Bronchial epithelial cell (primary cell): Measurements from ENCODE around the gene TMEM132D. TPM values are rescaled to one million over a fixed set of nuclear protein-coding genes. Genes with fewer than 3 reads are reported as not detected.

Experiments
- DNase-seq: peaks from one replicate; pipeline ENCODE4 v3.0.0-alpha.2; 2010; ENCODE audit warnings: low read depth
- FAIRE-seq: peaks from 2 replicates; lab custom pipeline; 2011; peaks lifted over from hg19 to GRCh38; lab: Jason Lieb, UNC
- H3K27me3 ChIP-seq: 2 replicates; pipeline ENCODE4 v1.5.1; 2011; ENCODE audit warnings: low read length; ENCODE audit not compliant: control insufficient read depth, insufficient read depth
- H3K36me3 ChIP-seq: 2 replicates; pipeline ENCODE4 v1.5.1; 2011; ENCODE audit warnings: low read length; ENCODE audit not compliant: control insufficient read depth, insufficient read depth
- H3K4me3 ChIP-seq: 2 replicates; pipeline ENCODE4 v1.5.1; 2011; ENCODE audit warnings: mild to moderate bottlenecking, low read depth, low read length, control low read depth
- total RNA-seq: library from RNA; depleted of rRNA; stranded (reverse); fragments of >200 nt; gene quantifications from 2 replicates; pipeline ENCODE4 v1.2.1, GENCODE V29; 2014
- TF ChIP-seq, protein P1 (sequence below): IDR thresholded peaks from 2 replicates; pipeline ENCODE4 v1.5.1; 2011; ENCODE audit warnings: mild to moderate bottlenecking, moderate library complexity, low read length, control low read depth, inconsistent platforms; ENCODE audit not compliant: insufficient read depth, severe bottlenecking

TMEM132D gene
- total RNA-seq, 1 donor from 2014 or later: not detected

DNA sequence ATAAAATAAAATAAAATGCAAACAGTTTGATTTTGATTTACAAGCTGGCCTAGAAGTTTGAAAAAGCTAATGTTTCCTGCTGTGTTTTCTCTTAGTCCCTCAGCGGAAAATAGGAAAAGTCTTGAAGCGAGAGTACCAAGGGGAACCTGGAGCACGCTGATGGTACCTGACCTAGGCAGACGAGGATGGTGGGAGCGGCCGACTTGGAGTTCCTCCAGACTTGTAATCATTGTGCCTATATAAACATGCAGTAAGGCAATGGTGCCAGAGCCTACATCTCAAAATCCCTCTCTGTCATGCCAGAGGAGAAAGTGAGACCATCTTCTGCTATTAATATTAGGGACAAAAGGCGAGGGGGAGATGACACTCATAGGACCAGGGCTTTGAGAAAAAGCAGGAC is 371.7 kb downstream of the TMEM132D start:
- FAIRE-seq: no peak
- Histone ChIP-seq H3K27me3 (no peaks in the 10 kb centered on the region), H3K36me3 (no peaks in the 10 kb centered on the region), H3K4me3 (no peak overlapping the region)
- TF ChIP-seq, protein P1, sequence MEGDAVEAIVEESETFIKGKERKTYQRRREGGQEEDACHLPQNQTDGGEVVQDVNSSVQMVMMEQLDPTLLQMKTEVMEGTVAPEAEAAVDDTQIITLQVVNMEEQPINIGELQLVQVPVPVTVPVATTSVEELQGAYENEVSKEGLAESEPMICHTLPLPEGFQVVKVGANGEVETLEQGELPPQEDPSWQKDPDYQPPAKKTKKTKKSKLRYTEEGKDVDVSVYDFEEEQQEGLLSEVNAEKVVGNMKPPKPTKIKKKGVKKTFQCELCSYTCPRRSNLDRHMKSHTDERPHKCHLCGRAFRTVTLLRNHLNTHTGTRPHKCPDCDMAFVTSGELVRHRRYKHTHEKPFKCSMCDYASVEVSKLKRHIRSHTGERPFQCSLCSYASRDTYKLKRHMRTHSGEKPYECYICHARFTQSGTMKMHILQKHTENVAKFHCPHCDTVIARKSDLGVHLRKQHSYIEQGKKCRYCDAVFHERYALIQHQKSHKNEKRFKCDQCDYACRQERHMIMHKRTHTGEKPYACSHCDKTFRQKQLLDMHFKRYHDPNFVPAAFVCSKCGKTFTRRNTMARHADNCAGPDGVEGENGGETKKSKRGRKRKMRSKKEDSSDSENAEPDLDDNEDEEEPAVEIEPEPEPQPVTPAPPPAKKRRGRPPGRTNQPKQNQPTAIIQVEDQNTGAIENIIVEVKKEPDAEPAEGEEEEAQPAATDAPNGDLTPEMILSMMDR: no peak
- no peak for DNase-seq

DNA sequence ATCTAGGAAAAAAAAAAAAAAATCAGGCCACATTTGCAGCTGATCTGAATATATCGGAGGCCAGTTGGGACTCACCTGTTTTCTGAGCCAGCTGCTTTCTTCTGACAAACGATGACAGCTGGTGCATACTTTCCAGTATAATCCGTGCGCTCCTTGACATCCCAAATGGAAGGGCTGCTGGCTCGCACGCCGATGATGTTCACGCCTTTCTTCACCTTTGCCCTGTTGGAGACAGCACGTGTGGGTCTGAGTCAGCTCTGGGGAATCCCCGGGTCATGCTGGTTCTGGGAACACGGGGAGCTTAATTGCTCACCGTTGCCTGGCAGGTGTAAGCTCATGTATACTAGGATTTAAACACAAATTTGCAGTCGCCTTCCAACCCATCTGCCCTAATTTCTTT is 372.8 kb downstream of the TMEM132D start:
- Histone ChIP-seq H3K4me3 (no peak overlapping the region), H3K27me3 (no peaks in the 10 kb centered on the region), H3K36me3 (no peaks in the 10 kb centered on the region)
- DNase-seq (no peak), FAIRE-seq (no peak)
- TF ChIP-seq, protein P1: no peak

DNA sequence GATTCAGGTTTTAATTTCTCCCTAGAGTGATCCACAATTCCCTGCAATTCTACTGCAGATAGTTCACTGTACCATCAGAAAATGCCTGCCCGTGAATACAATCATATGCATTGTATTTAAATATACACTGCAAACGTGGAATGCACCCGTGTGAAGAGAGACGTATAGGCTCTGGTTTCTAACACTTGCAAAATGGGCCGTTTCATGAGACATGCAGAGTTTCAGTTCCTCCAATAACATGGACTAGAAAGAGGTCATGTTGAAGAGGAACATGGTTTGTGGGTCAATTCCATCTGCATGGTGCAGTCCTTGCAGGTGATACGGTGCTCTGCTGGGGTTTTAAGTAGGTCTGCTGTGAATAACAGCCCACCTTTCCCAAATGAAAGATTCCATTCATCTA is 373.3 kb downstream of the TMEM132D start:
- TF ChIP-seq, protein P1: no peak
- FAIRE-seq (no peak), DNase-seq (no peak)
- Histone ChIP-seq H3K36me3 (no peaks in the 10 kb centered on the region), H3K27me3 (no peaks in the 10 kb centered on the region), H3K4me3 (no peak overlapping the region)

GRCh38 chr12:129527506-129527905 is 376.3 kb downstream of the TMEM132D start:
- Histone ChIP-seq H3K36me3 (no peaks in the 10 kb centered on the region), H3K4me3 (no peak overlapping the region), H3K27me3 (no peaks in the 10 kb centered on the region)
- no peak for FAIRE-seq
- TF ChIP-seq, protein P1: no peak
- no peak for DNase-seq

DNA sequence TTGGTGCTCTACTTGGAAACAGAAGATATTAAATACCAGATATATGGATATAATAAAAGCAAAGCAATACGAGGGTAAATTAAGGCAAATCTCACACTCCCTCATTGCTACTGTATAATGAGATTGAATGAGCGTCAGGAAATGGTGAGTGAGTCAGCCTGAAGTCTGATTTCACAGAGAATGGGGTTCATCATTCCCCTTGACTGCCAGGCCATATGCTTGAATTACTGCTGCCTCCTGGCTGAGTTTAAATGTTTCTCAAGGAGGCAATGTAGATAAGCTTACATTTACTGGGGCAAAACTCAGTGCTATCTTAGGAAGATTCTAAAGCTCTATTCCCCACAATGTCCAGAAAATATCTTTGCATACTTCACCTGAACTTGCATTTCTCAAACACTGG is 380.2 kb downstream of the TMEM132D start:
- no peak overlapping the region for H3K4me3 ChIP-seq
- DNase-seq: no peak
- TF ChIP-seq, protein P1: no peak
- FAIRE-seq: no peak
- no peaks in the 10 kb centered on the region for H3K27me3 ChIP-seq
- H3K36me3 ChIP-seq: no peaks in the 10 kb centered on the region

- Histone ChIP-seq H3K27me3 (no peaks in the 10 kb centered on the region), H3K4me3 (no peak overlapping the region), H3K36me3 (no peaks in the 10 kb centered on the region)
- TF ChIP-seq, protein P1: no peak
- peak; percentile 3 for DNase-seq
- FAIRE-seq: no peak
These were observed 383.1 kb downstream of the TMEM132D start for GRCh38 chr12:129520739-129521138.
